ENCODE results near the gene PTPRN2.
"Not testable (repeated sequence)": the region's sequence is repeated elsewhere in the genome, so short reads cannot be mapped to it uniquely, and the experiment has no call there.

PTPRN2 gene

GRCh38 chr7:157574914-157575586 is 1012.6 kb downstream of the PTPRN2 start:
- no peak for DNase-seq

- DNase-seq = no peak
Measured at GRCh38 chr7:157574120-157574825, 1013.4 kb downstream of the PTPRN2 start.

- DNase-seq = no peak
Measured at GRCh38 chr7:157573244-157573643, 1014.4 kb downstream of the PTPRN2 start.

- DNase-seq = no peak
Measured at GRCh38 chr7:157572622-157573021, 1015.0 kb downstream of the PTPRN2 start.

GRCh38 chr7:157570531-157571200 is 1017.0 kb downstream of the PTPRN2 start:
- no peak for DNase-seq

GRCh38 chr7:157569967-157570366 is 1017.7 kb downstream of the PTPRN2 start:
- no peak for DNase-seq

- DNase-seq = peak; percentile 83
Measured at GRCh38 chr7:157568770-157569584, 1018.6 kb downstream of the PTPRN2 start.

GRCh38 chr7:157568106-157568769 is 1019.4 kb downstream of the PTPRN2 start:
- no peak for DNase-seq

GRCh38 chr7:157567666-157568065 is 1020.0 kb downstream of the PTPRN2 start:
- DNase-seq = no peak

GRCh38 chr7:157566631-157567006 is 1021.0 kb downstream of the PTPRN2 start:
- DNase-seq = no peak

GRCh38 chr7:157565981-157566630 is 1021.5 kb downstream of the PTPRN2 start:
- DNase-seq = no peak

GRCh38 chr7:157565201-157565626 is 1022.4 kb downstream of the PTPRN2 start:
- DNase-seq = no peak

GRCh38 chr7:157564517-157565177 is 1023.0 kb downstream of the PTPRN2 start:
- no peak for DNase-seq

- not testable (repeated sequence) for DNase-seq
Measured at GRCh38 chr7:157563467-157564135, 1024.0 kb downstream of the PTPRN2 start.

- DNase-seq = not testable (repeated sequence)
Measured at GRCh38 chr7:157562522-157563398, 1024.9 kb downstream of the PTPRN2 start.

- no peak for DNase-seq
Measured at GRCh38 chr7:157561816-157562410, 1025.7 kb downstream of the PTPRN2 start.

GRCh38 chr7:157561523-157561785 is 1026.2 kb downstream of the PTPRN2 start:
- DNase-seq = no peak

GRCh38 chr7:157560710-157561522 is 1026.7 kb downstream of the PTPRN2 start:
- DNase-seq = no peak

Data from right kidney (tissue), 1 donor.